Brain pericyte (primary cell): ENCODE measurements around the gene DIDO1.

ENCODE experiments used
- DNase-seq: peaks from one replicate; pipeline ENCODE4 v3.0.0-alpha.2; 2012; ENCODE audit warnings: low read depth, low spot score

DIDO1 gene

DNA sequence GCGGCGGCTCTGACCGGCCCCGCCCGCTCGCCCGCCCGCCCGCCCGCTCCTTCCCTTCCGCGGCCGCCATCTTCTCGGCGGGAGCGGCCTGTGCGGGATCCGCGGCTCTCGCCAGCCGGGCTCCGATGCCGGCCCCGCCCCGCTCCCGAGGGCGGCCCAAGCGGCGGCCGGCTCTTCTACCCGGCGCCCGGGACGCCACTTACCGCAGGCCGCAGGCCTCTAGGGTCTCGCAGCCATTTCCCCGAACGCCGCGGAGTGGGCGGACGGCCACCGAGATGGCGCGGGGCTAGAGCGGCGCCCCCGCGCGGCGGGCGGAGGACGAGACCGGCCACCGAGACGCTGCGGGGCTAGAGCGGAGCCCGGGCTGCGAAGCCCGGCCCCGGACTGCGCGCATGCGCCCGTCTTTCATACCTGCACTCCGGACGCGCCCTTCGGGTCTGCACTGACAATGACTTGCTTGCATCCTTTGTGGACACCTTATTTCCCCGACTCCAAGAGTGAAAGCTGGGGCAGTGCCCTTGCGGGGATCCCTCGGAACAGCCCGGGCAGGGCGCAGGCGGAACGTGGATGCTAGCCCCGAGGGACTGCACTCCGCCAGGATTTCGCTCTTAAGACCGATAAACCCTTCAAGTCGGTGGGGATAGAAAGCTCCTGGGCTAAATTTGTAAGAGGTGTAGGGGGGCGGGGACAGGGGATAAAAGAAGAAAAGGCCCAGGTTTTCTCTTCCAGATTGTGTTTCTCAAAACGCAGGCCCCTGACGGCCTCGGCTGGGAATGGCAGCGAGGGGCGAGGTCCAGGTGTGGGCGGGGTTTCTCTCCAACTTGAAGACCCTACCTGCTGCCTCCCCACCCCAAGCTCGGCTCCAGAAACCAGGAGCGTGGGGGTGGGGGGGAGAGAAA is at the start of gene DIDO1:
Gene DIDO1, minus strand, starts transcription at position 277 of the 899 bp plus-strand sequence.
- DNase-seq = no peak

DNA sequence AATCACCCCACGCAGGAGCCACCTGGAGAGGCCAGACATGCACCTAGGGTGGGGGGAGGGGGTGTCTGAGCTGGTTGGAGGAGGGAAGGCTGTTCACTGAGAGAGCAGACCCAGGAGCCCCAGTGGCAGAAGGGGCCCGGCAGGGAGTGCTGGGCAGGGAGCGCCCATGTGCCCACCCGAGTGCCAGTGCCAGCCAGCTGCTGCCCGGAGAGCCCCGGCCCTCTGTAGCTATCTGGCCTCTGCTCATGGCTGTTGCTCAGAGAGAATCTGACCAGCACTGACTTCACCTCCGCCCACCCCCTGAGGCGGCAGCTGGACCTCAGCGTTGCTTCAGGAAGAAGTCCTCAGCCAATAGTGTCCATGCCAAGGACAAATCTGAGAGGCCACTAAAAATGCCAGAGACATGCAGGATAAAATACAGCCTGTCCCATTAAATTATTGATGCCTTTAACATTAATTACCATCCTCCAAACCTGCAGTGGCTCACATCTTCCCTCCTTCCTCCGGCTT is 49.0 kb upstream of the DIDO1 start:
- DNase-seq = no peak

DNA sequence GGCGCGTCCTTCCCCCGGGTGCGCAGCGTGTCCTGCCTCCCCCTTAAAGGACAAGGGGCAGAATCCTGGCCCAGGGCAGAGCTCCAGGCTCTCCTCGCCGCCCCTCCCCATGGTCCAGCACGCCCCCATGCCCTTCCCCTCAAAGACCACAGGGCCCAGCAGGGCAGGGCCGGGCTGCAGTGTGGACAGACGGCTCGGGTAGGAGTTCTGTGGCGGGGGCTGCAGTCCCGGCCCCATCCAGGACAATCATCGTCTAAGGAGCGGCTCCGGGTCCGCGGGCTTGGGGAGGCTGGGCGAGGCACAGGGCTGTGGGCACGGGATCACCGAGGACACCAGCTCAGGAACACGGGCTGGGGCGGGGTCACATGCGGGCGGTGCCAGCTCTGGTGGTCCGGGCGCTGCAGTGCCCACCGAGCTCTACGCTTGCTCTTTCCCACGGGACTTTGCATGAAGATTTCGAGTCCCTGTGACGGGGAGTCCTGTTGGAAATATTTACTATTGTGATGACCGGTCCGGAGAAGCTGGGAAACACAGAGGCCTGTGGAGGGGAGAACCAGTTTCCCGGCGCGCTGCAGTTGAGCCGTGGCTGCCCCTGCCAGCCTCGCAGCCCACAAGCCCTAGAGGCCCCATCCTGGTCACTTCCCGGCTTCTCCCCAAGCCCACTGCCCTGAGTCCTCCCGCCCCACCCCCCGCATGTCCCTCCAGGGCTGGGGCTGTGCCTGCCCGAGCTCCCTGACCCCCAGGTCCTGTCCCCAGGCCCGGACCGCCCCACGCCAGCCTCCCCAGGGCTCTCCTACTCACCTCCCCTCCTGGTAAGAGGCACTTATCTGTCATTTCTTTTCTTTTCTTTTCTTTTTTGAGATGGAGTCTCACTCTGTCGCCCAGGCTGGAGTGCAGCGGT is 46.8 kb upstream of the DIDO1 start:
- no peak for DNase-seq

DNA sequence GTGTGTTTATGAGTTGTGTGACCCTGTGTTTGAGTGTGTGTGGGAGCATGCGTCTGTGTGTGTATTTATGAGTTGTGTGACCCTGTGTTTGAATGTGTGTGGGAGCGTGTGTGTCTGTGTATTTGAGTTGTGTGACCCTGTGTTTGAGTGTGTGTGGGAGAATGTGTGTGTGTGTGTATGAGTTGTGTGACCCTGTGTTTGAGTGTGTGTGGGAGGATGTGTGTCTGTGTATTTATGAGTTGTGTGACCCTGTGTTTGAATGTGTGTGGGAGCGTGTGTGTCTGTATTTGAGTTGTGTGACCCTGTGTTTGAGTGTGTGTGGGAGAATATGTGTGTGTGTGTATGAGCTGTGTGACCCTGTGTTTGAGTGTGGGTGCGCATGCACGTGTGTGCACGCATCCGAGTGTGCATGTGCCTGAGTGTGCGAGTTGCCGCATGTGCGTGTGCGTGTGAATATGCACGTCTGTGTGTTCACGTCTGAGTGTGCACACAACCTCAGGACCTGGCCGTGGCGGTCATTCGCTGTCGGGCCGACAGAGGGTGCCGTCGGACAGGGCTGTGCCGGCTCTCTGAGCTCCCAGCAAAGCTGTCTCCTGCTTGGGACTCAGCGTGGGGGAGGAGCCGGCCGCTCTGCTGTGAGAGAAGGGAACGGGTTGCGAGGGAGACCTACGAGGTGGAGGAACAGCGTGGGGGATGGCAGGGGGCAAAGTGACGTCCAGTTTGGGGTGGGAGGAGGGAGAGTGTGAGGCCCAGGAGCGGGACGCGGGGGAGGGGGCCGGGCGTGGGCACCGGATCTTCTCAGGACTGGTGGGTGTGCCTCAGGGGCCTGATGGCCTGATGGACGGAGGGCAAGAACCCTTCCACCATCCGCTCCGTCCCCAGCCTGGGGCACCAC is 45.9 kb upstream of the DIDO1 start:
- no peak for DNase-seq

DNA sequence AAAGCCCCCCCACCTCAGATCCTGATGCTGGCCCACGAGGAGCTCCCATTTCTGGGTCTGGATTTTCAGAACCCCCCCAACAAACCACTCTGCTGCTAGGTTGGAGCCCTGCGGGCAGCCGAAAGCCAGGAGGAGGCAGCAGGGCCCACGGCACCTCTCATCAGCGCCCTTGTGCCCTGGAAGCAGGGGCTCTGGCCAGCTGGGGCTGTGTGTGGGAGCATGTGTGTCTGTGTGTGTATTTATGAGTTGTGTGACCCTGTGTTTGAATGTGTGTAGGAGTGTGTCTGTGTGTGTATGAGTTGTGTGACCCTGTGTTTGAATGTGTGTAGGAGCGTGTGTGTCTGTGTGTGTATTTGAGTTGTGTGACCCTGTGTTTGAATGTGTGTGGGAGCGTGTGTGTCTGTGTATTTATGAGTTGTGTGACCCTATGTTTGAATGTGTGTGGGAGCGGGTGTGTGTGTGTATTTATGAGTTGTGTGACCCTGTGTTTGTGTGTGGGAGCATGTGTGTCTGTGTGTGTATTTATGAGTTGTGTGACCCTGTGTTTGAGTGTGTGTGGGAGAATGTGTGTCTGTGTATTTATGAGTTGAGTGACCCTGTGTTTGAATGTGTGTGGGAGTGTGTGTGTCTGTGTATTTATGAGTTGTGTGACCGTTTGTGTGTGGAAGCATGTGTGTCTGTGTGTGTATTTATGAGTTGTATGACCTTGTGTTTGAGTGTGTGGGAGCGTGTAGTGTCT is 45.1 kb upstream of the DIDO1 start:
- DNase-seq = no peak

DNA sequence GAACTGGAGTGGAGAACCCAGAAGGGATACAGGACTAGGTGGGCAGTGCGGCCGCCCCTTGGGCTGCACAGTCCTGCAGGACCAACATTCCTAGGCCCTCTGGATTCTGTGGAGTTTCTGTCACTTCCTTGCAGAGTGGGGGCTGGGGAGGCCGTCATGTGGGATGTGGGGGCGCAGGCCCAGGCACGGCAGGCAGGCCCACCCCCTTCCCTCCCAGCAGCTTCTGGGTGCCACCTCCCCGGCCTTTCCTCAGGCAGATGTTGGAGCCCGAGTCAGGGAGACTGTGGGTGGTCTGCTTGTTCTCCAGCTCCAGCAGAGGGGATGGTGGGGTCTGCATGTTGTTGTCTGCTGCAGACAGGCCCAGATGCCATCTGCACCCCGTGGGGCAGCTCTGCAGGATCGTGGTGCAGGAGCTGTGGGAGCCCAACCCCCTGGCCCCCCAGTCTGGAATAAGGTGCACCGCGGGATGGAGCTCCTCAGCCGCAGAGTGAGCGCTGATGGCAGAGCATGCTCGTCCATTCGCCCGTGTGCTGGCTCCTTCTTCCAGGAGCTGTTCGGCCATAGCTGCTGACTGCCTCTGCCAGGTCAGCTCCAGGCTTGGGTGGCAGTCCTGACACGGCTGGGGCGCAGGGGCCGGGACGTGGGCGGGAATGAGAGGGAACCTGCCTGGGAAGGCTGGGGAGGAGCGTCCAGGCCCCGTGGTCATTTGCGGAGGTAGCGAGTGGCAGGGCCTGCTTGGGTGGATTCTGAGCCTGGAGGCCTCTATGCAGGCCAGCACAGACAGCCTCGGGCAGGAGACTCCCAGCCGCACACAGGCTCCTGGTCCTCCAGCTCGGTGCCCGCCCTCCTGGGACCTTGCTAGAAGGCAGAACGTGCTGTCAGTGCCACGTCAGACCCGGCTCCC is 44.3 kb upstream of the DIDO1 start:
- no peak for DNase-seq

DNA sequence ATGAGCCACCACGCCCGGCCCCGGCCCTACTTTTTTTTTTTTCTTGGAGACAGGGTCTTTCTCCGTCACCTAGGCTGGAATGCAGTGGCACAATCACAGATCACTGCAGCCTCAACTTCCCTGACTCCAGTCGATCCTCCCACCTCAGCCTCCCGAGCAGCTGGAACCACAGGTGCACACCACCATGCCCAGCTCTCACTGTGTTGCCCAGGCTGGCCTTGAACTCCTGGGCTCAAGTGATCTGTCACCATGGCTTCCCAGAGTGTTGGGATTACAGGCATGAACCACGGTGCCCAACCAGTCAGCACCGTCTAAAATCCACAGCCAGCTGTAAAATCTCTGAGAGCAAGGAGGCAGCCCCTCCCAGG is 43.6 kb upstream of the DIDO1 start:
- no peak for DNase-seq

DNA sequence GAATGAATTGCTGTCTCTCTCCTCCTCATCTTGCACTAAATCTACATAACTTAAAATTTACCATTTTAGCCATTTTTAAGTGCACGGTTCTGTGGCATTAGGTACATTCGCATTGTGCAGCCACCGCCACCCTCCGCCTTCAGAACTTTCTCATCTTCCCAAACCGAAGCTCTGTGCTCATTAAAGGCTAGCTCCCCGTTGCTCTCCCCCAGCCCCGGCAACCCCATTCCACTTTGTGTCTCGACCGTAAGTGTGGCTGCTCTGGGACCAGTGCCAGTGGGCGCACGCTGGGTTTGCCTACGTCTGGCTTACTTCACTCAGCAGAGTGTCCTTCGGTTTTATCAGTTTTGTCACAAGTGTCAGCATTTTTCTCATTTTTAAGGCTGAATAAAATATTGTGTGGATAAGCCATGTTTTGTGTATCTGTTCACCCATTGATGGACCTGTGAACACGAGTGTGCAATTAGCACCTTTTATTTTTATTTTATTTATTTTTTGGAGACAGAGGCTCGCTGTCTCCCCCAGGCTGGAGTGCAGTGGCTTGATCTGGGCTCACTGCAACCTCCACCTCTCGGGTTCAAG is 43.0 kb upstream of the DIDO1 start:
- no peak for DNase-seq

DNA sequence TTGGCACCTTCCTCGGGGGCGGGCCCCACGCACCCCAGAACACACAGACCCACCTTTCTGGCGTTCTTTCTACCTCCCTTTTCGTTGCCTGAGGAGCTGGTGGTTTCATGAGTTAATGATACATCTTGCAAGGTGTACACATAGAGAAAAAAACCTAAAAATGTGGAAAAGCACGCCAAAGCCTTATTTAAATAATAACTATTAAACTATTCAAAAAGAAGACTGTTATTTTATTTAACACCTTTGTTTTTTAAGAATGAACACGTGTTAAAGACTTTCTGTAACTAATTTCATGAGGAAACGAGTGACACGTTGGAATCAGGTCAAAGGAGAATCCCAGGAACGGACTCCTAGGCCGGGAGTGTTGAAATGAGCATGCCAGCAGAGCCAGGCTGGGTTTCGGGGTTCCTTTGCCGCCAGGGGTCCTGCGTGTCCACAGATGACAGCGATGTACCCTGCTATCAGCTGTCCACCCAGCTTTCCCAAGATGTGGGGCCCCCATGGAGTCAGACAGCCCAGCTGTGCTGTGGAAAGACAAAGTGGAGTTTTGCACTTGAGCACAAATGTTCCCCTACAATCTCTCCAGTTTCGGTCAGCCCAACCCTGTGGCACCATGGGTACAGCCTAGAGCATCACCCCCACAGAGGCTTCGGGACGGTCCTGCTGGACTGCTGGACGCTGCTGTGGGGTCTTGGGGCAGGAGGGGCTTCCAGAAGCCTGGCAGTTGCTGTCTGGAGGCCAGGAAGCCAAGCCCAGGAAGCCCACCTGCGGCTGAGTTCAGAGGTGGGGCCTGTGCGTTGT is 42.3 kb upstream of the DIDO1 start:
- no peak for DNase-seq

DNA sequence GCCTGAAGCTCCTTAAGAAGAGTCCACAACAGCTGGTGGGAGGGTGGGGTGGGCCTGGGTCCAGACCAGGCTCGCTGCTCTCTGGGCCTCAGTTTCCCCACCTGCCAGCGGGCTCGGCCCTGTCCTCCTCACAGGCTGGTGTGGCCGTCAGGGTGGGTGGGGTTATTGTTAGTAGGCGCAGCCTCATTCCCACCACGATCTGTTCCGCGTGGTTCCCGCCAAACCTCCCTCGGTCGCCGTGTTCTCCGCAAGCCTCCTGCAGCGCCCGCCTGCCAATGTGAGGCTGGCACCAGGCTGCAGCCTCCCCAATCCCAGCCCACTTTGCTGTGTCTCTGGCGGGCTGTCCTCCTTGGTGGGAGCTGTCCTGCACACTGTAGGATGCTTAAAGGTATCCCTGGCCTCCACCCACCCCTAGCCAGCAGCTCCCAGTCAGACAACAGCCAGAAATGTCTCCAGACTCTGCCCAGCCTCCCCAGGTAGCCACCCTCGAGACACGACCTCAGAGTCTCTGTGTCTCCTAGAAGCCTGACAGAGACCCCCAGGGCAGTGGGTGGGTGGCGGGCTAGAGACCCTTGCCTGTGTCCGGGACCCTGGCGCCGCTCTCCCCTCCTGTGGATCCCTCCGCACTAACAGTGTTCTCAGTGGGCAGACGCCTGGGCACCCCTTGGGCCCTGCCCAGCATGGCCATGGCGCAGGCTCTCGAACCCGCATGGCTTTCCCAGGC is 41.5 kb upstream of the DIDO1 start:
- no peak for DNase-seq

DNA sequence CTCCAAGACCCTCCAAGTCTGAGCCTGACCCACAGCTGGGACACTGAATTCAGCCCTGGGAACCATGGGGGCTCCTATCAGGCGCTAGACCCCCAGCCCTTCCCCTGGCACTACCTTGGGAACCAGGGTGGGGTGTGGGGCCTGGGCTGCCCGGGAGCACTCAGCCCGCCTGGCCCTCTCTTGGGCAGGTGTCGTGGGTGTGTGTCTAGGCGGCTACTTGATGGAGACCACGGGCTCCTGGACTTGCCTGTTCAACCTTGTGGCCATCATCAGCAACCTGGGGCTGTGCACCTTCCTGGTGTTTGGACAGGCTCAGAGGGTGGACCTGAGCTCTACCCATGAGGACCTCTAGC is 40.8 kb upstream of the DIDO1 start:
- no peak for DNase-seq

DNA sequence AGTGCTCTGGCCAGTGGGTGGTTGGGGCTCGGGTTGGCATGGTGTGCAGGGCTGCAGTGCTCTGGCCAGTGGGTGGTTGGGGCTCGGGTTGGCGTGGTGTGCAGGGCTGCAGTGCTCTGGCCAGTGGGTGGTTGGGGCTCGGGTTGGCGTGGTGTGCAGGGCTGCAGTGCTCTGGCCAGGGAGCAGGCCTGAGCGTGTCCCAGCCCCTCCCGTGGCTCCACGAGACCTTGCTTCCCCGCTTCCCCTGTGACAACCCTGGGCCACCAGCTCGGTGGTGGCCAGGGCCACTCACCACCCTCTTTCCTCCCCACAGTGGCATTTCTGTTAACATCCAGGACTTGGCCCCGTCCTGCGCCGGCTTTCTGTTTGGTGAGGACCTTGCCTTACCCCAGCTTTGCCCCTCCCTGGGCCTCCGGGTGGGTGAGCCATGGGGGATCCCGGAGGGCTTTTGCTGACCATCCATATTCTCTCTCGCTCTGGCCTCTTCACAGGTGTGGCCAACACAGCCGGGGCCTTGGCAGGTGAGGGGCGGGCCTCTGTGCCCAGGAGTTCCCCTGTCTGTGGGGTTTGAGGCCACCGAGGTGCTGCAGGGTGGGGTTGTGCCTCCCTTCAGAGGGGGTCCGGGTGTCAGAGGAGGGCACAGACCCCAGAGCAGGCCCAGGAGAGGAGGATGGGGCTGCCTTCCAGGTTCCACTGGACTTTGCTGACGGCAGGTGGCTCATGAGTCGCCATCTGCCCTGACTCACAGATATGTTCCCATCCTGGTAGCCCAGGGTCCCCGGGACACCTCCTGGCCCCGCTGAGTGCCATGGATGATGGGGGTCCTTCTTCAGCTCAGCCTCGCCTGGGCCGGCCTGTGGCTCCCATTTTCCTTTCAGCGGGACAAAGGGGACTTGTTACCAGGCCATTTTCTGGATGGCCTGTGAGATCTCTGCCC is 40.2 kb upstream of the DIDO1 start:
- DNase-seq = no peak

DNA sequence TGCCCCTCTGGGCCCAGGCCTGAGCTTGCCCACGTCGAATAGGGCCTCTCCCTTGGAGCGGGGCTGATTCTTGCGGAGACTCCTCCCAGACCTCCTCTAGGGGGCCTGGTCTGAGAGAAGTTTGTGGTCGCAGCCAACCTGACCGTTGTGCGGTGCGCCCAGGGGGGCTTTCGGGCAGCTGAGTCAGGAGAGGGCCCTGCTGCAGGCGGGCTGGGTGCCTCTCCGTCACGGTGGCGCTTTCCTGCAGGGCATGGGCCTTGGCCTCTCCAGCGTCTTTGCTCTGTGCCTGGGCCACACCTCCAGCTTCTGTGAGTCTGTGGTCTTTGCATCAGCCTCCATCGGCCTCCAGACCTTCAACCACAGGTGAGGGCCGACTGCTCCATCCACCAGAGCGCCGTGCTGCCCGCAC is 39.1 kb upstream of the DIDO1 start:
- no peak for DNase-seq

DNA sequence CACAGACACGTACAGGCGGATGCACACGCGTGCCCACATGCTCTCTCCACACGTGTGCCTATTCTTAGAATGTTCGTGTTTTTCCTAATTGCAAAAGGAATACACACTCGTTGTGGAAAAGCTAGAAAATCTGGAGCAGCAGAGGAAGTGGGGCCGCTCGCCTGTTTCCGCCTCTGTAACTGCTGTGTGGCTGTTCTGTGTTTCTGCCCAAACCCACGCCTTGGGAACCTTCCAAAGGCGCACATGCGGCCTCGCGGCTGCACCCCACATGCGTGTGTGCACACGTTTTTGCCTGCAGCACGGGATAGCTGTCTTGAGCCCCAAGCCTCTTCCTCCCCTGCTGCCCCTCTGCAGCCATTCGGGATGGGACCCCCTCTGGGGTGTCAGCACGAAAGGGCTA is 38.4 kb upstream of the DIDO1 start:
- no peak for DNase-seq

DNA sequence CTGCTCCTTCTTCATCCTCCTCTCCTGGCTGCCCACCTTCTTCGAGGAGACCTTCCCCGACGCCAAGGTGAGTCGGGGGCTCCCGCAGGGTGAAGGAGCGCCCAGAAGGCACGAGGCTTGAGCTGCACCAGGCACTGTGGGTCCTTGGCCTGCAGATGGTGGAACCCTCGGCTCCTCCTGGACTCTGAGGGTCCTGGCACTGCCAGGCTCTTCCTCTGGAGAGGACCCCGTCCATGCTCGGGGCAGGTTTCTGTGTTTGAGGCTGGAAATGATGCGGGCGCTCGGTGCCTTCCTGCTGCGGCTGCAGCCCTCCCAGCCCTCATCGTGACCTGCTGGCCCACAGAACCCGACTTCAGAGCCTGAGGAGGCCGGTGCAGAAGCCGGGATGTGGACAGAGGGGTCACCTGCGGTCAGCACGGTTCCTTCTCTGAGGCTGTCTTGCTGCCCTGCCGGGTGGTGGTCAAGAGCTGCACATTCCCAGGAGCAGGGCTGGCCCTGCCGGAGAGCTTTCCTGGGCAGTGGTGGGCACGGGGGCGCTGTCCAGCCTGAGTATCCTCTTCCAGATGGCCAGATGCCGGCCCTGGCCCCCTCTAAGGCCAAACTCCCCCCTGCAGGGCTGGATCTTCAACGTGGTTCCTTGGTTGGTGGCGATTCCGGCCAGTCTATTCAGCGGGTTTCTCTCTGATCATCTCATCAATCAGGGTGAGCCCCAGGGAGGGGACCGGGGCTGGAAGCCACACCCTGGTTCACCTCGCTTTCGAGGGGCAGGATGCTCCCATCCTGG is 37.5 kb upstream of the DIDO1 start:
- no peak for DNase-seq
